Measurements from ENCODE around the gene LCTL.

The LCTL gene

GRCh38 chr15:66600240-66600627, 34.4 kb upstream of the LCTL start:
- H3K27me3 ChIP-seq (ENCODE audit: low read depth, low read length): no peaks in the 10 kb centered on the region
- no peaks in the 10 kb centered on the region for H3K36me3 ChIP-seq (ENCODE audit: control insufficient read depth in 1 of 2, insufficient read depth in 2 of 2, low read length in 2 of 2)
- no peaks in the 10 kb centered on the region for H3K9me3 ChIP-seq (ENCODE audit: control insufficient read depth in 1 of 2, low read length in 2 of 2)
- H3K4me3 ChIP-seq (ENCODE audit: low read depth in 1 of 2, low read length in 2 of 2): no peak overlapping the region
- H3K4me1 ChIP-seq (ENCODE audit: control insufficient read depth in 1 of 2, insufficient read depth in 2 of 2, low read length in 2 of 2): no peaks in the 10 kb centered on the region
- H3K27ac ChIP-seq (ENCODE audit: low read length): no peak overlapping the region

- Histone ChIP-seq H3K9me3 (ENCODE audit: control insufficient read depth in 1 of 2, low read length in 2 of 2) (no peaks in the 10 kb centered on the region), H3K36me3 (ENCODE audit: control insufficient read depth in 1 of 2, insufficient read depth in 2 of 2, low read length in 2 of 2) (no peaks in the 10 kb centered on the region), H3K4me1 (ENCODE audit: control insufficient read depth in 1 of 2, insufficient read depth in 2 of 2, low read length in 2 of 2) (no peaks in the 10 kb centered on the region), H3K27me3 (ENCODE audit: low read depth, low read length) (no peaks in the 10 kb centered on the region), H3K4me3 (ENCODE audit: low read depth in 1 of 2, low read length in 2 of 2) (no peak overlapping the region), H3K27ac (ENCODE audit: low read length) (no peak overlapping the region)
Measured at GRCh38 chr15:66599536-66600239, 33.9 kb upstream of the LCTL start.

GRCh38 chr15:66598095-66598815, 32.5 kb upstream of the LCTL start:
- Histone ChIP-seq H3K36me3 (ENCODE audit: control insufficient read depth in 1 of 2, insufficient read depth in 2 of 2, low read length in 2 of 2) (no peaks in the 10 kb centered on the region), H3K4me3 (ENCODE audit: low read depth in 1 of 2, low read length in 2 of 2) (no peak overlapping the region), H3K27ac (ENCODE audit: low read length) (no peak overlapping the region), H3K9me3 (ENCODE audit: control insufficient read depth in 1 of 2, low read length in 2 of 2) (no peaks in the 10 kb centered on the region), H3K27me3 (ENCODE audit: low read depth, low read length) (no peaks in the 10 kb centered on the region), H3K4me1 (ENCODE audit: control insufficient read depth in 1 of 2, insufficient read depth in 2 of 2, low read length in 2 of 2) (no peaks in the 10 kb centered on the region)

GRCh38 chr15:66595931-66596545, 30.2 kb upstream of the LCTL start:
- no peaks in the 10 kb centered on the region for H3K36me3 ChIP-seq (ENCODE audit: control insufficient read depth in 1 of 2, insufficient read depth in 2 of 2, low read length in 2 of 2)
- no peaks in the 10 kb centered on the region for H3K27me3 ChIP-seq (ENCODE audit: low read depth, low read length)
- no peaks in the 10 kb centered on the region for H3K4me1 ChIP-seq (ENCODE audit: control insufficient read depth in 1 of 2, insufficient read depth in 2 of 2, low read length in 2 of 2)
- no peaks in the 10 kb centered on the region for H3K9me3 ChIP-seq (ENCODE audit: control insufficient read depth in 1 of 2, low read length in 2 of 2)
- no peak overlapping the region for H3K4me3 ChIP-seq (ENCODE audit: low read depth in 1 of 2, low read length in 2 of 2)
- H3K27ac ChIP-seq (ENCODE audit: low read length): no peak overlapping the region

GRCh38 chr15:66595332-66595731, 29.5 kb upstream of the LCTL start:
- Histone ChIP-seq H3K36me3 (ENCODE audit: control insufficient read depth in 1 of 2, insufficient read depth in 2 of 2, low read length in 2 of 2) (no peaks in the 10 kb centered on the region), H3K9me3 (ENCODE audit: control insufficient read depth in 1 of 2, low read length in 2 of 2) (no peaks in the 10 kb centered on the region), H3K4me1 (ENCODE audit: control insufficient read depth in 1 of 2, insufficient read depth in 2 of 2, low read length in 2 of 2) (no peaks in the 10 kb centered on the region), H3K27me3 (ENCODE audit: low read depth, low read length) (no peaks in the 10 kb centered on the region), H3K27ac (ENCODE audit: low read length) (no peak overlapping the region), H3K4me3 (ENCODE audit: low read depth in 1 of 2, low read length in 2 of 2) (no peak overlapping the region)

GRCh38 chr15:66594836-66595235, 29.0 kb upstream of the LCTL start:
- H3K27me3 ChIP-seq (ENCODE audit: low read depth, low read length): no peaks in the 10 kb centered on the region
- no peak overlapping the region for H3K27ac ChIP-seq (ENCODE audit: low read length)
- H3K4me1 ChIP-seq (ENCODE audit: control insufficient read depth in 1 of 2, insufficient read depth in 2 of 2, low read length in 2 of 2): no peaks in the 10 kb centered on the region
- H3K9me3 ChIP-seq (ENCODE audit: control insufficient read depth in 1 of 2, low read length in 2 of 2): no peaks in the 10 kb centered on the region
- no peaks in the 10 kb centered on the region for H3K36me3 ChIP-seq (ENCODE audit: control insufficient read depth in 1 of 2, insufficient read depth in 2 of 2, low read length in 2 of 2)
- H3K4me3 ChIP-seq (ENCODE audit: low read depth in 1 of 2, low read length in 2 of 2): no peak overlapping the region

GRCh38 chr15:66594344-66594743, 28.5 kb upstream of the LCTL start:
- Histone ChIP-seq H3K36me3 (ENCODE audit: control insufficient read depth in 1 of 2, insufficient read depth in 2 of 2, low read length in 2 of 2) (no peaks in the 10 kb centered on the region), H3K27me3 (ENCODE audit: low read depth, low read length) (no peaks in the 10 kb centered on the region), H3K9me3 (ENCODE audit: control insufficient read depth in 1 of 2, low read length in 2 of 2) (no peaks in the 10 kb centered on the region), H3K4me3 (ENCODE audit: low read depth in 1 of 2, low read length in 2 of 2) (no peak overlapping the region), H3K27ac (ENCODE audit: low read length) (no peak overlapping the region), H3K4me1 (ENCODE audit: control insufficient read depth in 1 of 2, insufficient read depth in 2 of 2, low read length in 2 of 2) (no peaks in the 10 kb centered on the region)

- no peaks in the 10 kb centered on the region for H3K27me3 ChIP-seq (ENCODE audit: low read depth, low read length)
- H3K9me3 ChIP-seq (ENCODE audit: control insufficient read depth in 1 of 2, low read length in 2 of 2): no peaks in the 10 kb centered on the region
- no peak overlapping the region for H3K27ac ChIP-seq (ENCODE audit: low read length)
- no peak overlapping the region for H3K4me3 ChIP-seq (ENCODE audit: low read depth in 1 of 2, low read length in 2 of 2)
- H3K36me3 ChIP-seq (ENCODE audit: control insufficient read depth in 1 of 2, insufficient read depth in 2 of 2, low read length in 2 of 2): no peaks in the 10 kb centered on the region
- no peaks in the 10 kb centered on the region for H3K4me1 ChIP-seq (ENCODE audit: control insufficient read depth in 1 of 2, insufficient read depth in 2 of 2, low read length in 2 of 2)
Measured at GRCh38 chr15:66593219-66593780, 27.5 kb upstream of the LCTL start.

GRCh38 chr15:66592505-66593218, 26.9 kb upstream of the LCTL start:
- Histone ChIP-seq H3K27ac (ENCODE audit: low read length) (no peak overlapping the region), H3K27me3 (ENCODE audit: low read depth, low read length) (no peaks in the 10 kb centered on the region), H3K36me3 (ENCODE audit: control insufficient read depth in 1 of 2, insufficient read depth in 2 of 2, low read length in 2 of 2) (no peaks in the 10 kb centered on the region), H3K4me1 (ENCODE audit: control insufficient read depth in 1 of 2, insufficient read depth in 2 of 2, low read length in 2 of 2) (no peaks in the 10 kb centered on the region), H3K4me3 (ENCODE audit: low read depth in 1 of 2, low read length in 2 of 2) (no peak overlapping the region), H3K9me3 (ENCODE audit: control insufficient read depth in 1 of 2, low read length in 2 of 2) (no peaks in the 10 kb centered on the region)

GRCh38 chr15:66591322-66591862, 25.6 kb upstream of the LCTL start:
- Histone ChIP-seq H3K4me3 (ENCODE audit: low read depth in 1 of 2, low read length in 2 of 2) (no peak overlapping the region), H3K9me3 (ENCODE audit: control insufficient read depth in 1 of 2, low read length in 2 of 2) (no peaks in the 10 kb centered on the region), H3K4me1 (ENCODE audit: control insufficient read depth in 1 of 2, insufficient read depth in 2 of 2, low read length in 2 of 2) (no peaks in the 10 kb centered on the region), H3K27me3 (ENCODE audit: low read depth, low read length) (no peaks in the 10 kb centered on the region), H3K27ac (ENCODE audit: low read length) (no peak overlapping the region), H3K36me3 (ENCODE audit: control insufficient read depth in 1 of 2, insufficient read depth in 2 of 2, low read length in 2 of 2) (no peaks in the 10 kb centered on the region)

- Histone ChIP-seq H3K4me1 (ENCODE audit: control insufficient read depth in 1 of 2, insufficient read depth in 2 of 2, low read length in 2 of 2) (no peaks in the 10 kb centered on the region), H3K36me3 (ENCODE audit: control insufficient read depth in 1 of 2, insufficient read depth in 2 of 2, low read length in 2 of 2) (no peaks in the 10 kb centered on the region), H3K27ac (ENCODE audit: low read length) (no peak overlapping the region), H3K9me3 (ENCODE audit: control insufficient read depth in 1 of 2, low read length in 2 of 2) (no peaks in the 10 kb centered on the region), H3K27me3 (ENCODE audit: low read depth, low read length) (no peaks in the 10 kb centered on the region), H3K4me3 (ENCODE audit: low read depth in 1 of 2, low read length in 2 of 2) (no peak overlapping the region)
Measured at GRCh38 chr15:66590435-66590834, 24.6 kb upstream of the LCTL start.
